ENCODE results near the gene NUTM1.
"Not testable (repeated sequence)": the region's sequence is repeated elsewhere in the genome, so short reads cannot be mapped to it uniquely, and the experiment has no call there.

NUTM1 gene

GRCh38 chr15:34392981-34393380, 49.9 kb downstream of the NUTM1 start:
- H3K4me1 ChIP-seq (ENCODE audit: insufficient read depth, low read length, poor library complexity, severe bottlenecking); H2AFZ ChIP-seq (ENCODE audit: low read length); H3K79me2 ChIP-seq (ENCODE audit: insufficient read depth, low read length); H3K9me3 ChIP-seq (ENCODE audit: insufficient read depth, low read depth, low read length); H3K36me3 ChIP-seq (ENCODE audit: insufficient read depth, low read length); H3K9me2 ChIP-seq (replicated peaks; ENCODE audit: low read depth, low read length); H3K4me3 ChIP-seq (ENCODE audit: low read length, poor library complexity, severe bottlenecking); H3K27me3 ChIP-seq (ENCODE audit: insufficient read depth, low read length, poor library complexity, severe bottlenecking); H3K9ac ChIP-seq (ENCODE audit: low read depth, low read length, poor library complexity, severe bottlenecking); H4K20me1 ChIP-seq (ENCODE audit: insufficient read depth, low read length, poor library complexity, severe bottlenecking); H3F3A ChIP-seq (ENCODE audit: low read depth); H3K4me2 ChIP-seq (ENCODE audit: low read depth, low read length, poor library complexity, severe bottlenecking): not testable (repeated sequence)

- H3K36me3 ChIP-seq (ENCODE audit: insufficient read depth, low read length); H4K20me1 ChIP-seq (ENCODE audit: insufficient read depth, low read length, poor library complexity, severe bottlenecking); H3K4me2 ChIP-seq (ENCODE audit: low read depth, low read length, poor library complexity, severe bottlenecking); H3K4me3 ChIP-seq (ENCODE audit: low read length, poor library complexity, severe bottlenecking); H3K4me1 ChIP-seq (ENCODE audit: insufficient read depth, low read length, poor library complexity, severe bottlenecking); H3K9me3 ChIP-seq (ENCODE audit: insufficient read depth, low read depth, low read length); H3F3A ChIP-seq (ENCODE audit: low read depth); H3K79me2 ChIP-seq (ENCODE audit: insufficient read depth, low read length); H3K9ac ChIP-seq (ENCODE audit: low read depth, low read length, poor library complexity, severe bottlenecking); H3K9me2 ChIP-seq (replicated peaks; ENCODE audit: low read depth, low read length); H3K27me3 ChIP-seq (ENCODE audit: insufficient read depth, low read length, poor library complexity, severe bottlenecking); H2AFZ ChIP-seq (ENCODE audit: low read length): not testable (repeated sequence)
Observed at GRCh38 chr15:34397637-34398259, 54.6 kb downstream of the NUTM1 start.

- not testable (repeated sequence) for H2AFZ ChIP-seq (ENCODE audit: low read length); H3K4me3 ChIP-seq (ENCODE audit: low read length, poor library complexity, severe bottlenecking); H3K9ac ChIP-seq (ENCODE audit: low read depth, low read length, poor library complexity, severe bottlenecking); H3K4me1 ChIP-seq (ENCODE audit: insufficient read depth, low read length, poor library complexity, severe bottlenecking); H3K27me3 ChIP-seq (ENCODE audit: insufficient read depth, low read length, poor library complexity, severe bottlenecking); H3K4me2 ChIP-seq (ENCODE audit: low read depth, low read length, poor library complexity, severe bottlenecking); H3K36me3 ChIP-seq (ENCODE audit: insufficient read depth, low read length); H3K9me3 ChIP-seq (ENCODE audit: insufficient read depth, low read depth, low read length); H3K9me2 ChIP-seq (replicated peaks; ENCODE audit: low read depth, low read length); H3F3A ChIP-seq (ENCODE audit: low read depth); H3K79me2 ChIP-seq (ENCODE audit: insufficient read depth, low read length); H4K20me1 ChIP-seq (ENCODE audit: insufficient read depth, low read length, poor library complexity, severe bottlenecking)
Observed at GRCh38 chr15:34403160-34403598, 60.1 kb downstream of the NUTM1 start.

GRCh38 chr15:34403899-34404298, 60.8 kb downstream of the NUTM1 start:
- not testable (repeated sequence) for H3K9me3 ChIP-seq (ENCODE audit: insufficient read depth, low read depth, low read length); H3K4me1 ChIP-seq (ENCODE audit: insufficient read depth, low read length, poor library complexity, severe bottlenecking); H3K9me2 ChIP-seq (replicated peaks; ENCODE audit: low read depth, low read length); H2AFZ ChIP-seq (ENCODE audit: low read length); H4K20me1 ChIP-seq (ENCODE audit: insufficient read depth, low read length, poor library complexity, severe bottlenecking); H3K4me2 ChIP-seq (ENCODE audit: low read depth, low read length, poor library complexity, severe bottlenecking); H3K36me3 ChIP-seq (ENCODE audit: insufficient read depth, low read length); H3K4me3 ChIP-seq (ENCODE audit: low read length, poor library complexity, severe bottlenecking); H3K79me2 ChIP-seq (ENCODE audit: insufficient read depth, low read length); H3K9ac ChIP-seq (ENCODE audit: low read depth, low read length, poor library complexity, severe bottlenecking); H3K27me3 ChIP-seq (ENCODE audit: insufficient read depth, low read length, poor library complexity, severe bottlenecking); H3F3A ChIP-seq (ENCODE audit: low read depth)
